IPS DF 19.7 (cell line): ENCODE measurements around the gene ABHD6.
"Not testable (repeated sequence)": the region's sequence is repeated elsewhere in the genome, so short reads cannot be mapped to it uniquely, and the experiment has no call there.

Experiments used
- DNase-seq: peaks from one replicate; pipeline ENCODE4 v3.0.0-alpha.2; 2013; ENCODE audit warnings: low read depth, low spot score

The ABHD6 gene, protein sequence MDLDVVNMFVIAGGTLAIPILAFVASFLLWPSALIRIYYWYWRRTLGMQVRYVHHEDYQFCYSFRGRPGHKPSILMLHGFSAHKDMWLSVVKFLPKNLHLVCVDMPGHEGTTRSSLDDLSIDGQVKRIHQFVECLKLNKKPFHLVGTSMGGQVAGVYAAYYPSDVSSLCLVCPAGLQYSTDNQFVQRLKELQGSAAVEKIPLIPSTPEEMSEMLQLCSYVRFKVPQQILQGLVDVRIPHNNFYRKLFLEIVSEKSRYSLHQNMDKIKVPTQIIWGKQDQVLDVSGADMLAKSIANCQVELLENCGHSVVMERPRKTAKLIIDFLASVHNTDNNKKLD

DNA sequence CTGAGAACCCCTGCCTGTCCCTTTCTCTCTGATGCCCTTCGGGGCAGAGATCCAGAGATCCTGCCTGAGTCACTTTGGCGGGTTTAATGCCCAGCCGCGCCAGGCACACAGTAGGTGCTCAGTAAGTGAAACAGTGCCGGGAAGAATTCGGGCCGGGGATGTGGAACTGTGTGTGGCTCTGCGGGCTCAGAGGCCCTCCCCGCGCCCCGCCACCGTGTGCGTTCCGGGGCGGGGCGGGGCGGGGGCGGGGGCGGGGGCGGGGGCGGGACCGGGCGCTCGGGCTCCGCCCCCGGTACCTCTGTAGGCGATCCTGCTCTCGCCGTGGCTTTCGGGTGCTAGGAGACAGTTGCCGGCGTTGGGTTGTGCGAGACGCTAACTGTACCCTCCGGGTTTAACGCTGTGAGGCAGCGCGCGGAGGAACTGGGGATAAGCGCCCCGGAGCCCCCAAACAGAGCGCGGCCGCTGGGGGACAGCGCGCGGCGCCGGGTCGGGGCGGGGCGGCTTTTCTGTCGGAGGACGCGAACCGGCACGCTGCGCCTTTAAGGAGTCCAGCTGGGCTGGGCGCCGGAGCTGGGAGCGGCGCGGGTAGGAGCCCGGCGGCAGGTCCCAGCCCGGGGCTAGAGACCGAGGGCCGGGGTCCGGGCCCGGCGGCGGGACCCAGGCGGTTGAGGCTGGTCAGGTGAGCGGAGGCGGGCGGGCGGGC lies at the start of gene ABHD6:
Gene ABHD6 (plus strand): TSS at position 555 of the 703 bp plus-strand sequence. CDS start 18,795 bp downstream, outside the sequence.
- no peak for DNase-seq

DNA sequence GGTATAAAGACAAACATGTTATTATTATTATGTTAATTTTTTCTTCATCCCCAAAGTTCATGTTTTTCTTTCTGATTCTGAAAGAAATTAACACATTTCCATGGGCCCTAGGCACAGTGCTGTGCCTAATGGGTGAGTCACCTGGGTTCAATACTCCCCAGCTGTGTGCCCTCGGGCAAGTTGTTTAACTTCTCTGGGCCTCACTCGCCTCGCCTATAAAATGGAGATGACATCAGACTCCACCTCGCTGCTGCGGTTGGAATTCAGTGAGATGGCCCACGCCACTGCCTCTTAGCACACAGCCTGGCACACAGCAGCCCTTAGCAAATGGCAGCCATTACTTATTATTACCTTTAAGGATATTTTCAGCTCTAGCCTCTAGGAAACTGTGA lies 49.4 kb upstream of the ABHD6 start:
- no peak for DNase-seq

DNA sequence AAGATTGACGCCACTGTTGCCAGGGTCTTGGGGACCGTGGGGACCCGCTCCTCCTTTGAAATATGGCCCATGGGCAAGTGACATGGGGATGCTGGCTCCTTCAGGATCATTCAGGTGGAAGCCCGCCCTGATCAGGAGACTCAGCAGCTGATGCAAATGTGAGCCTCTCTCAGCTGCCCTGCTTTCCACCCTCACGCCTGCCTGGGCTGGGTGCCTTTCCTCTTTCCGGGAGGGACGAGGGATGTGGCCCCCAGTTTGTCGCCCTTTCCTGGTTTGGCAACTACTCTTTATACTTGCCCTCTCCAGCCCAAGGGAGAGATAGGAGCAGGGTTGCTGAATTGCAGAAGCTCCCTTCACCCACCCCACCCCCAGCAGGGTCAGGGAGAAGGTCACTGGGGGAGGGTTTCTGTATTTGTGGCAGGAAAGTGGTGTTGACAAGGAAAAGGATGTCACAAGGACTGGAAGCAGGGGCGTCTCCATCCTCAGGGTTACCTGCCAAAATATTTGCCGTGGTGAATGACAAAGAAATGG lies 48.6 kb upstream of the ABHD6 start:
- no peak for DNase-seq

DNA sequence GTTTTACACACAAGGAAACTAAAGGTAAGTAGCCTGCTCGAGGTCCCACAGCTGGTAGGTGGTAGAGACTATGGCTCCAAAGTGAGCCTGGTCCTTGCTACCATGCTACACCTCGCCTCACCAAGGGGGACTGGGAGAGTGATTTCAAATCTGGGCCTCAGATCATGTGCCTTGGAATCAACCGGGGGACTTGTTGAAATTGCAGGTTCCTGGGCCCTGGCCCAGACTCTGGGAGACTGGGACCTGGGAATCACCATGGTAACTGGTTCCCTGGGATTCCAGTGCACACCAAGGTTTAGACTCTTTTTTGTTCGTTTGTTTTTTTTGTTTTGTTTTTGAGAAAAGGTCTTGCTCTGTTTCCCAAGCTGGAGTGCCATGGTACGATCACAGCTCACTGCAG lies 47.9 kb upstream of the ABHD6 start:
- no peak for DNase-seq

DNA sequence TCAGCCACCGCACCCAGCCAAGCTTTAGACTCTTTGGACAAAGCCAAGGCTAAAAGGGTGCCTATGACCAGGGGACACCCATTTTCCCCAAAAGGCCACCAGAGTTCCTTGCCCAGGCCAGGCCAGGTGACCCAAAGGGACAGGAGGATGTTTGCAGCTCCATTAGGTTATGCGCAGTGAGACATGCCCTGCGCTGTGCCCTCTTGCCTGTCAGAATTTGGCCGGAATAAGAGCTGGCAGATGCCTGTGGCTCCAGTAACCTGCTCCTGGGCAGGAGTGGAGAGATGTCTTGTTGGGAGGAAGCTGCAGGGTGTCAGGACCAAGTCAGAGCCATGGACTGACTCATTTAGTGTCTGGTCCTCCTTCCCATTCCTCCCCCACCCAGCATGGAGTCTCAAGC lies 47.3 kb upstream of the ABHD6 start:
- no peak for DNase-seq

DNA sequence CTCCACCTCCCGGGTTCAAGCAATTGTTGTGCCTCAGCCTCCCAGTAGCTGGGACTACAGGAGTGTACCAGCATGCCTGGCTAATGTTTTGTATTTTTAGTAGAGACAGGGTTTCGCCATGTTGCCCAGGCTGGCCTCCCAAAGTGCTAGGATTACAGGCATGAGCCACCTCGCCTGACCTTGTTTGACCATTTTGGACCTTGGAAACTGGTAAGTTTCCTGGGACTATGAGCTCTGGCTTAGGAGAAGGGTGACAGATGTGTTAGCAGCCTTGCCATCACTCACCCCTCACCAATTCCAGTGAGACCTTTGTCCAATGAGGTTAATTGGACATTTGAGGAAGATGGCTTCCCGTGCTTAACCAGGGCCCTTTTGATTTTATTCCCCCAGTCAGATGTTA lies 46.7 kb upstream of the ABHD6 start:
- DNase-seq = no peak

DNA sequence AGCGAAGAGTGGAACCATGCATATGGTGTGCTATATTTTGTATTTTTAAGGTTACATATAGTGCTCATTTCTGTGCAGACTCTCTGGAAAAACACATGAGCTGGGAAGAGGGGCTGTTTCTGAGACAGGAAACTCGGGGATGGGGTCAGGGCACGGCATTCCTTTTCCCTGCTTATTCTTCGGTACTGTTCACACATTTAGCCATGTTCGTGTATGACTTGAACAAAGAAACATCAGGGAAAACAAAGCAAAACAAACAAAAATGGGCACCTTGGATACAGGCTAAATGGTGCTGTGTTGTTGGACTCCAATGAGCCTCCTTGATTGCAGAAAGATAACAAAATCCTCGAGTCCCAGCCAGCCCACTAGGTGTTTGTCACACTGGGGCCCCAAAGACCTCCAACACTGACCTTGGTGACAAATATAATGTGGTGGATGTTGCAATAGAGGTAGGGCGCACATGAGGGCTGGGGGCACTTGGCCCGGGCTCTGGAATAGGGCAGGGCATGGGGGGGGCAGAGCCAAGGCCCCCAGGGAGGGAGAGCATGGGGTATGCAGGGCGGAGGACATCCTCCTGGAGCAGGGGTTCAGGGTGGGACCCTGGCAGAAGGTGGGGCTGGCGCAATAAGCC lies 46.1 kb upstream of the ABHD6 start:
- no peak for DNase-seq

DNA sequence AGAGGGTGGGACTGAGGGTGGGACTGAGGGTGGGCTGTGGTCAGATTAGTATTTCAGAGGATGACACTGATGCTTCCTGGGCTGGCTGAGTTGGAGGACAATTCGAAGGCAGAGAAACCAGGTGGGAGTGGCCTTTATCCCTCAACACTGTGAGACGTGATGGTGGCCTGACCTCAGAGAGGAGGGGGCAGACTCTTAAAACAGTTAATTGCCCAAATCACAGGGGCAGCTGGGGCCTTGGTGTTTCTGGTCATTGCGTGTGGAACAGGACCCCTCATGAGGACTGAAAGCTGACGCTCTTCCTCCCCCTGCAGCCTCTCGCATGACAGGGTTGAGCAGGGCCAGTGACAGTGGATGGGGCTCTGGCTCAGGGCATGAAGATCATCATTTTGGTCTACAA lies 45.5 kb upstream of the ABHD6 start:
- DNase-seq = no peak

DNA sequence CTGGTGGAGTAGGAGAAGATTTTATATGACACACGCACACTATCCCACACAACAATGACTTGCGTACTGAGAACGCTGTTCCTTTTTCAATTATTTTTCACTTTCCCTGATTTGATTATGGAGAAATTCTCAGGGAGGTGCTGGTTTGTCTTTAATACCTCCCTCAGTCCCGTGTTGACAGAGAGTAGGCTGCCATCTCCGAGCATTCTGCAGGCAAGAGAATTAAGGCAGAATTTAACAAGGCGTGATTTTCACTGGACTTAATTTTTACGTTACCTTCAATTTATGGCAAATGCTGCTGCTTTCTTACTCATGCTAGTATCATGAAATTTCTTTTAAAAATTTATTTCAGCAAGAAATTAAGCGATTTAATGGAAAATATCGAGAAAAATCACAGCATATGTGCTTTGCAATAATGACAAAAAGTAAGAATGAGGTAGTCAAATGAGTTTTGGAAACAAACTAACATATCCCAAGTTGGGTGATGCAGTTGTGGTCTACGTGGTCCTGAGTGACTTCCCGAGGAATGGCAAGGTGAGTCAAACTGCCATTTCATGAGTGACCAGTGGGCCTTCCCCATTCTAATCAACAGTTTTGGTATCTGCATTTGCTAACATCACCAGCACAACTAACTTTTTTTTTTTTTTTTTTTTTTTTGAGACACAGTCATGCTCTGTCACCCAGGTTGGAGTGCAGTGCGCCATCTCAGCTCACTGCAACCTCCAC lies 43.7 kb upstream of the ABHD6 start:
- DNase-seq = no peak

DNA sequence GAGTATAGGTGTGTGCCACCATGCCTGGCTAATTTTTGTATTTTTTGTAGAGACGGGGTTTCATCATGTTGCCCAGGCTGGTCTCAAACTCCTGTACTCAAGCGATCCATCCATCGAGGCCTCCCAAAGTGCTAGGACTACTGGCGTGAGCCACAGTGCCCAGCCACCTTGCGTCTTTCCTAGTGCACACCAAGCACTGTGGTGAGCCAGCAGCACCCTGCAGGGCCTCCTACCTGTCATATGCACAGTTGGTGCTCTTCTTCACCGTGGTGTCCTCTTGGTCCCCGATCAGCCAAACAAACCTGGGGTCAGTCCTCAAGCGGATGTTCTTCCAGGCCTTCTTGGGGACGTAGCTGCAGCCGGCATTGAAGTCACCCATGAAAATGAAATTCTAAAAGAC lies 40.0 kb upstream of the ABHD6 start:
- DNase-seq = no peak

DNA sequence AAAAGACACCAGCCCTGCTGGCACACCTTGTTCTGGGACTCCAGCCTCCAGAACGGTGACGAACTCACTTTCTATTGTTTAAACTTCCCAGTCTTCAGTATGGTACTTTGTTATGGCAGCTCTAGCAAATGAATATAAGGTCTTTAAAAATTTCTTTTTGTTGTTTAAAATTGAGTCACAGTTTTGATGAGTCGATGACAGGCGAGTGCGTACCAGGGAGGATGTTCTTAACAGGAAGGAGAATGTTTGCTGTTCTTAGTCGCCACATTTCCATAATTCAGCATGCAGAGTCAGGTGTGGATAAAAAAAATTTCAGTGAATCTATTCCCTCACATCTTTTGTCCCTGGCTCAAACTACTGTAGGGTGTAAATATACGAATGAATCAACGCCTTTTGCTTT lies 39.2 kb upstream of the ABHD6 start:
- no peak for DNase-seq

DNA sequence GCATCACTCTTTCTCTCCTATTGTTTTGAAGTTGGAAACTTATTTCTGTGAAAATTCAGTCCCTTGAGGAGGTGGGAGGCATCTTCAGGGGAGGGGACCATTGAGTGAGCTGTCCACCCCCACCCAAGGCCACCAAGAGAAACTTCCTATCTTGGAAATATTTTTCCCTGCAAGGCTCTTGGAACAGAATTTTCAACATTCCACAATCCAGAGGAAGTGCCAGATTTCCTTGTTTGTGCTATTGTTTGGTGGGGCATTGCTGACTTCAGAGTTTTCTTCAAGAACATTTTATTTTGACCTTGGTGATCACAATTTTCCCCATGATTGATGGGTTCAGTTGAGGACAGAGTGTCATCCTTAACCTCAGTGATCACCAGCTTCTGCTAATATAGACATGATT lies 38.8 kb upstream of the ABHD6 start:
- no peak for DNase-seq

DNA sequence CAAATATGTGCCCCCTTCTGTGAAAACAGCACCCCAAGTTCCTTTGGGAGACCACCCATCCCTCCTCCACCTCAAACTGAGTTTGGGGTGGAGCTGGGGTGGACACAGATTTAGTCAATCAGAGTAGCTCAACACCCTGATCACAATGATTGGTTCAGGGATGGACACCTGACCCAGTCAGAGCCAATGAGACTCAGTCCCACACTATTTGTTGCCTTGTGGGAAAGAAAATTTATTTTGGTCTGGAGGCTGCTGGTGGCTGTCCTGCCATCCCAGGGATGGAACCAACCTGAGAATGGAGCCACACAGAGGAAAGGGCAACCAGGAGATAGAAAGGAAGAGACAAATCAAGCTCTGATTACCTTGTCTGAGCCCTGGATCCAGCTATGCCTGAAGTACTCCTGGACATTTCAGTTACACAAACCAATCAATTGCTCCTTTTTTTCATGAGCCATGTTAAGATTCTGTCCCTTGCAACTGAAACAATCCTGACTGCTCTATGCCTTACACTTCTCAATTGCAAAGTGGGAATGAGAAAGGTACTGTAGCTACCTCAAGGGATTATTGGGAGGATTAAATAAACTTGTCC lies 37.4 kb upstream of the ABHD6 start:
- no peak for DNase-seq

DNA sequence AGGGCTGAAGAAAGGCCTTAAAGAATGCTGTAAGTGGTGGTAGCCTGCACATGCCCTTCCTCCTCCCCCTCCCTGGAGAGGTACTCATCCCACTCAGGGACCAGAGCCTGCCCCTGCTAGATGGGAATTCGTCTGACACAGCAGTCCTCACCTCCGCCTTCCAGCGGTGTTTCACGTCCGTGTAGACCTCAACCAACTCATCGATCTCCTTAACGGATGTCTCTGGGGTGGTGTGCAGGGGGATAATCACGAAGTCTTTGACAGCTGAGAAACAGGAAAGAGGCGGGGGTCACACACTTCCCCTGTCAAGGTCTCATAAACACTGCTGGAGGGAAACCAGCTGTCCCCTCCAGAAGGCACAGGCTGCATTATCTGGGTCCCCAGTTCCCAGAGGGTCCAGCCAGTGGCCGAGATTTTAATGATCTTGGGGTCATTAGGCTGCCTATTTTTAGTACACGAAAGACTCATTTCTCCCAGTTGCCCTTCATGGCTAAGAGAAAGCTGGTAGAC lies 36.7 kb upstream of the ABHD6 start:
- no peak for DNase-seq

DNA sequence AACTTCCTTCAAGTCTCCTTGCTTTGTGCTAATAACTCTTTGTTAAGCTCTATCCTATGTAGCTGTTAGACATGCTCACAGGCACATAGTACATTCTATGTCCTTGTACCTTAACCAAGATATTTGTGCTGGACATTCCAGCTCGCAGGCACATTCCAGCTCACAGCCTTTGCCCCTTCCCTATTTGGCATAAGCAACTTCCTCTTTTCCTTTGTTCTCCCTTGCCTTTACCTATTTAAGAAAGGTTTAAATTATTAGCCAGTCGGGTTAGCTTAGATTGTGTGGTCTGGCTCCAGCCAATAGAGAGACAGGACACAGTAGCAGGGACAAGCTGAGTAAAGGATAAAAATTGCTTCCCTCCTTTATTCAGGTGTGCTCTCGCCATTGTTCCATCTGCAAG lies 36.1 kb upstream of the ABHD6 start:
- DNase-seq = not testable (repeated sequence)

DNA sequence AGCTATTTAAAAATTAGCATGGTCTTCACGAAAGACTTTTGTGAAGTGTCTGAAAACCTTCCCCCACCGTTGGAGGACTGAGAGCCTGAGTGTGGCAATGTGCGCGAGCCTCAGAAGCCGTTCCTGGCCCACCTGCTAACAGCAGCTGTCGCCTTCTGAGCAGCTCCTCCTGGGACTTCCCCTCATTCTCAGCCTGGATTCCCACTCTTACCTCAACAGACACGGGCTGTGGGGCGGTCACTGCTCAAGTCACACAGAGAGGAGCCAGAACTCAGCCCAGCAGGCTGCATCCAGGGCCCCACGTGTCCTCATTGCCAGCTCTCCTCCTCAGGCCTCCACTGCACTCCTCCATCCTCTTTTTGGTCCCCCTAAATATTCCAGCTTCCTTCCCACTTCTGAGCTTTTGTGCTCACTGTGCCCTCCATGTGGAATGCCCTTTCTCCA lies 34.7 kb upstream of the ABHD6 start:
- DNase-seq = no peak

DNA sequence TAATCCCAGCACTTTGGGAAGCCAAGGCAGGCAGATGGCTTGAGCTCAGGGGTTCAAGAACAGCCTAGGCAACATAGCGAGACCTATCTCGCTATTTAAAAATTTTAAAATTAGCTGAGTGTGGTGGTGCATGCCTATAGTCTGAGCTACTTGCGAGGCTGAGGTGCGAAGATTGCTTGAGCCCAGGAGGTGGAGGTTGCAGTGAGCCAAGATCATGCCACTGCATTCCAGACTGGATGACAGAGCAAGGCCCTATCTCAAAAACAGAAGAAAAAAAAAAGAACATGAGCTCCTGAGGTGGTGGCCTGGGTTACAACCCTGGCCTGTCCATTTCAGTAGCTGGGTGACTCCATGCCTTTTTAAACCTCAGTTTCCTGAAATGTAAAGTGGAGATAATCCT lies 34.1 kb upstream of the ABHD6 start:
- DNase-seq = no peak

DNA sequence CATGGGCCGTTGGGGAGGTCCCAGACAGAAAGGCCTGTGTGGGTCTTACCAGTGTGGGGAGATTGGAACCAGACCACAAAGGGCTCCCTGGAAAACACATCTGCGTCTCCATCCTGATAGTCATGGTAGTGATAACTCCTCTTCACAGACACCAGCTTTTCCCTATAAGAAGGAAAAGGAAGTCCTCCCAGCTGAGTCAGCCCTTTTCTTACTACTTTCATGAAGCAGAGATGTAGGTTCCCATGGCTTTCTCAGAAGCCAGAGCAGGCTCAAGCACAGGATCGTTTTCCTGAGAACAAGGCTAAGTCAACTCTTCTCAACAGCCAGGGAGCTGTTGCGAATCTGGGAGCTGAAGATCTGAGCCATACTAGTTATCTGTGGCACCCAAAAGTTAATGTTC lies 32.9 kb upstream of the ABHD6 start:
- no peak for DNase-seq

DNA sequence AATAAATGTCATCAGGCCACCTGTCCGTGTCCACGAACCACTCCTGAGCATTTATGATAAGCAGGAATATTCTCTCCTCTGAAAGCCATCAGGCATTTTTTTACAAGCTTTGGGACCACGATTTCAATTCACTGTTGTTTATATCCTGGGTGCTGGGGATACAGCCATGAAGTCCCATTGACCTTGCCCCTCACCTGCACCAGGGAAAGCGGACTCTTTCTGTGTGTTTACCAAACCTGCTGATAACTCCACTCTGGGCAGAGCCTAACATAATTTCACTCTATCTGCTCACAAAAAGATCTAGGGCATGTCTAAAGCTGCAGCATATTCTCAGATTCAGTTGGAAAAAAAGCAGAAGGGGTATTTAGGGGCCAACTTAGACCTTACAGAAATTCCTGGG lies 31.6 kb upstream of the ABHD6 start:
- DNase-seq = no peak

DNA sequence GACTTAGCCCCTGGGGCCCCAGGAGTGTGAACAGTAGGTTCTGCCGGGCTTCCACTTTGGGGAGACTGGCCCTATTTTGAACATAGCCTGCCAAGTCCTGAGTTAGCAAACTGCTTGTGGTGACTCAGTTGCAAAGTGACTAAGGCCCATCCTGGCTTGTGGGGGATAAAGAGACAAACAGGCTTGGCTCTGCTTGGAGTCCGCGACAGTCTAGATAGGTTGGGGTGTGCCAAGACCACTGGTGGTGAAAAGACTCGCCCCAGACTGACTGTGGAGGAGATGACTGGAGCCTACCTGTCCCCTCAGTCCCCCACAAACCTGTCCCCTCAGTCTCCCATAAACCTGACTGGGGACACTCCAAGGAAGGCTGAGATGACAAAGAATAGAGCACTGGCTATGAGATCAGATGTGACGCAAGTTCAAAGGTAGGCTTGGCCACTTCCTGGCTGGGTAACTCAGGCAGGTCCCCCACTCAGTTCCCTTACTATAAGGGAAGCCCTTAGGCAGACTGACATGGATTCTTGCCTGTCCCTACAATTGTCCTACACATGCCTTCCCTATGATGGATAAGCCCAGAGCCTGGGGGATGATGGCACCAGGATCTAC lies 31.1 kb upstream of the ABHD6 start:
- no peak for DNase-seq

DNA sequence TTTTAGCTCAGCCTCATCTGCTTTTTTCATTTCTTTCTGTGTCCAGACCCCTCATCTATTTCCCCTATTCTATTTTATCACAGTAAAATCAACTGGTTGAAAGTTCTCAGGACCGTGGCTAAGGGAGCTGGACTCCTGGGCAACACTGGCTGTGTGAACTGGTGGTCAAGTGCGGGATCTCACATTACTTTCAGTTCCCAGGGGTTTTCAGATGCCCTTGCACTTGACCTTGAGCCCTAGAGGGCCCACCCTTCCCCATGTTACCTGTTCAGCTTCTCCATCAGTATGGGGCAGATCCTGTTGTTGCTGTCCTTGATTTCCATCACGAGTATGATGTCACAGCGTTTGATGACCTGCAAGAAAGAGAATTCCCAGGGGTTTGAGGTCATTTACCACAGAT lies 29.6 kb upstream of the ABHD6 start:
- no peak for DNase-seq
